Trophoblast cell (in vitro differentiated cells and primary cell): Measurements from ENCODE around the gene TNFRSF4.

Experiments used
- DNase-seq, 2 donors: peaks; one replicate each; pipeline ENCODE4 v3.0.0-alpha.2; 2016
- H2AFZ ChIP-seq: 2 replicates; pipeline ENCODE4 v1.6.1; 2013; ENCODE audit warnings: low read length, moderate library complexity, mild to moderate bottlenecking; ENCODE audit not compliant: insufficient read depth, poor library complexity
- H2AK5ac ChIP-seq: 2 replicates; pipeline ENCODE4 v1.6.1; 2013; ENCODE audit warnings: mild to moderate bottlenecking, low read length
- H2BK120ac ChIP-seq: 2 replicates; pipeline ENCODE4 v1.6.1; 2013; ENCODE audit warnings: low read length, mild to moderate bottlenecking, moderate library complexity; ENCODE audit not compliant: insufficient read depth, poor library complexity
- H2BK12ac ChIP-seq: 2 replicates; pipeline ENCODE4 v1.6.1; 2013; ENCODE audit warnings: mild to moderate bottlenecking, low read length, moderate library complexity
- H2BK5ac ChIP-seq: 2 replicates; pipeline ENCODE4 v1.6.1; 2013; ENCODE audit warnings: low read length, low read depth, moderate library complexity, mild to moderate bottlenecking; ENCODE audit not compliant: poor library complexity
- H3K14ac ChIP-seq: 2 replicates; pipeline ENCODE4 v1.6.1; 2013; ENCODE audit warnings: mild to moderate bottlenecking, low read length
- H3K18ac ChIP-seq: 2 replicates; pipeline ENCODE4 v1.6.1; 2013; ENCODE audit warnings: mild to moderate bottlenecking, low read length
- H3K23ac ChIP-seq: 2 replicates; pipeline ENCODE4 v1.6.1; 2013; ENCODE audit warnings: low read length
- H3K27ac ChIP-seq: 2 replicates; pipeline ENCODE4 v1.5.1; 2013; ENCODE audit warnings: low read depth, mild to moderate bottlenecking, inconsistent platforms, low read length, moderate library complexity
- H3K27me3 ChIP-seq: 2 replicates; pipeline ENCODE4 v1.6.1; 2013; ENCODE audit warnings: inconsistent platforms, mild to moderate bottlenecking, low read length, moderate library complexity; ENCODE audit not compliant: insufficient read depth
- H3K36me3 ChIP-seq, 2 experiments: 1 replicate in 1 of 2; 2 replicates in 1 of 2; pipeline ENCODE4 v1.6.1; 2013; ENCODE audit warnings: low read length in 2 of 2, mild to moderate bottlenecking in 2 of 2, moderate library complexity in 1 of 2; ENCODE audit not compliant: insufficient read depth in 2 of 2, control insufficient read depth in 1 of 2
- H3K4ac ChIP-seq: 2 replicates; pipeline ENCODE4 v1.6.1; 2013; ENCODE audit warnings: low read depth, mild to moderate bottlenecking, low read length, moderate library complexity
- H3K4me1 ChIP-seq, 2 experiments: 1 replicate in 1 of 2; 2 replicates in 1 of 2; pipeline ENCODE4 v1.6.1; 2013; ENCODE audit warnings: low read length in 2 of 2, mild to moderate bottlenecking in 2 of 2, moderate library complexity in 1 of 2; ENCODE audit not compliant: insufficient read depth in 2 of 2, control insufficient read depth in 1 of 2
- H3K4me2 ChIP-seq: 2 replicates; pipeline ENCODE4 v1.6.1; 2013; ENCODE audit warnings: inconsistent platforms, mild to moderate bottlenecking, low read length, moderate library complexity
- H3K4me3 ChIP-seq: 2 replicates; pipeline ENCODE4 v1.5.1; 2013; ENCODE audit warnings: mild to moderate bottlenecking, low read depth, low read length, inconsistent platforms
- H3K79me1 ChIP-seq: one replicate; pipeline ENCODE4 v1.6.1; 2013; ENCODE audit warnings: low read length
- H3K79me2 ChIP-seq: 2 replicates; pipeline ENCODE4 v1.6.1; 2013; ENCODE audit warnings: low read length, mild to moderate bottlenecking; ENCODE audit not compliant: control insufficient read depth, insufficient read depth, poor library complexity
- H3K9ac ChIP-seq: 2 replicates; pipeline ENCODE4 v1.6.1; 2013; ENCODE audit warnings: mild to moderate bottlenecking, low read length
- H3K9me3 ChIP-seq: 2 replicates; pipeline ENCODE4 v1.6.1; 2013; ENCODE audit warnings: low read depth, mild to moderate bottlenecking, control low read depth, inconsistent platforms, low read length; ENCODE audit not compliant: insufficient read depth
- H4K12ac ChIP-seq: 2 replicates; pipeline ENCODE4 v1.6.1; 2013; ENCODE audit warnings: low read depth, mild to moderate bottlenecking, low read length, moderate library complexity
- H4K8ac ChIP-seq: 2 replicates; pipeline ENCODE4 v1.6.1; 2013; ENCODE audit warnings: low read depth, mild to moderate bottlenecking, low read length, moderate library complexity
- H4K91ac ChIP-seq: one replicate; pipeline ENCODE4 v1.6.1; 2013; ENCODE audit warnings: low read depth, mild to moderate bottlenecking, low read length, moderate library complexity
- WGBS: extraction: QIAGEN DNeasy Blood & Tissue Kit; methylation state at CpG from one replicate; pipeline ENCODE4 v1.1.7; 2013; ENCODE audit warnings: missing lambda C conversion rate; ENCODE audit not compliant: insufficient read length, insufficient coverage; ENCODE audit errors: extremely low coverage; 5-methylcytosine and 5-hydroxymethylcytosine counted together

Gene TNFRSF4

GRCh38 chr1:1235016-1235744 lies 21.2 kb upstream of the TNFRSF4 start:
- Histone ChIP-seq H4K12ac (no peak overlapping the region), H2AFZ (no peak overlapping the region), H4K91ac (no peak overlapping the region), H3K9ac (no peak overlapping the region), H2AK5ac (no peak overlapping the region), H4K8ac (no peak overlapping the region), H3K79me2 (peaks cover 14% of the 10 kb centered on the region), H3K79me1 (peaks cover 13% of the 10 kb centered on the region), H3K18ac (no peak overlapping the region), H3K4ac (no peak overlapping the region), H3K9me3 (peaks cover 10% of the 10 kb centered on the region), H3K36me3 (peaks cover 11 to 13% of the 10 kb centered on the region in 2 experiments), H3K4me3 (no peak overlapping the region), H3K4me1 (peaks cover 16 to 37% of the 10 kb centered on the region in 2 experiments), H3K14ac (no peak overlapping the region), H3K27ac (no peak overlapping the region), H2BK5ac (no peak overlapping the region), H3K27me3 (no peaks in the 10 kb centered on the region), H2BK12ac (no peak overlapping the region), H3K23ac (no peak overlapping the region), H2BK120ac (no peak overlapping the region), H3K4me2 (no peak overlapping the region)
- WGBS: no CpG with 5 or more reads among the region's 27 CpGs
- DNase-seq: no peak

- no peak overlapping the region for H3K27ac ChIP-seq
- H3K36me3 ChIP-seq: peaks cover 13 to 14% of the 10 kb centered on the region in 2 experiments
- peaks cover 13% of the 10 kb centered on the region for H3K79me1 ChIP-seq
- no peak overlapping the region for H3K23ac ChIP-seq
- no peak for DNase-seq
- H3K27me3 ChIP-seq: no peaks in the 10 kb centered on the region
- H3K9me3 ChIP-seq: peaks cover 10% of the 10 kb centered on the region
- no peak overlapping the region for H3K4ac ChIP-seq
- H2AFZ ChIP-seq: no peak overlapping the region
- H4K91ac ChIP-seq: no peak overlapping the region
- no peak overlapping the region for H3K4me3 ChIP-seq
- no peak overlapping the region for H2AK5ac ChIP-seq
- no peak overlapping the region for H3K9ac ChIP-seq
- H4K12ac ChIP-seq: no peak overlapping the region
- no peak overlapping the region for H3K18ac ChIP-seq
- H2BK5ac ChIP-seq: no peak overlapping the region
- H2BK120ac ChIP-seq: no peak overlapping the region
- H3K4me2 ChIP-seq: no peak overlapping the region
- no peak overlapping the region for H2BK12ac ChIP-seq
- WGBS: no CpG with 5 or more reads among the region's 28 CpGs
- H3K79me2 ChIP-seq: peaks cover 14% of the 10 kb centered on the region
- H3K14ac ChIP-seq: no peak overlapping the region
- no peak overlapping the region for H4K8ac ChIP-seq
- peaks cover 16 to 32% of the 10 kb centered on the region in 2 experiments for H3K4me1 ChIP-seq
These were observed 20.3 kb upstream of the TNFRSF4 start for GRCh38 chr1:1234180-1234808.

GRCh38 chr1:1233567-1233892 lies 19.6 kb upstream of the TNFRSF4 start:
- no peak for DNase-seq
- H3K36me3 ChIP-seq: peaks cover 15 to 20% of the 10 kb centered on the region in 2 experiments
- no peak overlapping the region for H3K4me3 ChIP-seq
- no peak overlapping the region for H2AFZ ChIP-seq
- H3K18ac ChIP-seq: no peak overlapping the region
- H3K79me1 ChIP-seq: peaks cover 13% of the 10 kb centered on the region
- no peak overlapping the region for H3K4ac ChIP-seq
- H3K27ac ChIP-seq: no peak overlapping the region
- WGBS: no CpG with 5 or more reads among the region's 15 CpGs
- H2BK5ac ChIP-seq: no peak overlapping the region
- no peak overlapping the region for H4K12ac ChIP-seq
- no peak overlapping the region for H4K91ac ChIP-seq
- no peak overlapping the region for H3K9ac ChIP-seq
- no peak overlapping the region for H3K4me2 ChIP-seq
- H3K23ac ChIP-seq: no peak overlapping the region
- peaks cover 16 to 27% of the 10 kb centered on the region in 2 experiments for H3K4me1 ChIP-seq
- H3K14ac ChIP-seq: no peak overlapping the region
- H3K79me2 ChIP-seq: peaks cover 14% of the 10 kb centered on the region
- no peak overlapping the region for H2BK120ac ChIP-seq
- no peaks in the 10 kb centered on the region for H3K27me3 ChIP-seq
- no peak overlapping the region for H2AK5ac ChIP-seq
- H2BK12ac ChIP-seq: no peak overlapping the region
- H3K9me3 ChIP-seq: peaks cover 12% of the 10 kb centered on the region
- no peak overlapping the region for H4K8ac ChIP-seq

GRCh38 chr1:1232796-1233566 lies 19.0 kb upstream of the TNFRSF4 start:
- Histone ChIP-seq H3K4me3 (peak overlapping the region; percentile 1), H3K14ac (peak overlapping the region; percentile 24), H3K23ac (no peak overlapping the region), H4K12ac (peak overlapping the region; percentile 78), H3K4me1 (peaks cover 16 to 21% of the 10 kb centered on the region in 2 experiments), H2AFZ (peak overlapping the region; percentile 97), H3K4ac (peak overlapping the region; percentile 55), H3K18ac (peak overlapping the region; percentile 86), H4K8ac (peak overlapping the region; percentile 97), H2BK12ac (peak overlapping the region; percentile 16), H2BK5ac (no peak overlapping the region), H3K27me3 (no peaks in the 10 kb centered on the region), H3K79me2 (peaks cover 14% of the 10 kb centered on the region), H2AK5ac (peak overlapping the region; percentile 100), H3K9me3 (peaks cover 12% of the 10 kb centered on the region), H4K91ac (peak overlapping the region; percentile 95), H3K9ac (no peak overlapping the region), H3K4me2 (peak overlapping the region; percentile 87), H3K79me1 (peaks cover 10% of the 10 kb centered on the region), H3K27ac (no peak overlapping the region), H2BK120ac (no peak overlapping the region), H3K36me3 (peaks cover 20 to 26% of the 10 kb centered on the region in 2 experiments)
- WGBS: no CpG with 5 or more reads among the region's 98 CpGs
- no peak for DNase-seq
